ENCODE measurements around the gene TRMT112. TPM values are rescaled to one million over a fixed set of nuclear protein-coding genes. Genes with fewer than 3 reads are reported as not detected.

The TRMT112 gene
- total and polyA plus RNA-seq, 10 of the 15 experiments (the other 5 are each of a cell fraction or from before 2014, with no cell fraction given): 212 to 455 (median 308) TPM

- TF ChIP-seq BCLAF1 (IDR thresholded peaks at IDR 0.05) (no peak), BACH1 (IDR thresholded peaks at IDR 0.05; ENCODE audit: borderline replicate concordance) (peak; percentile 69; the same call in 1 of the 2 replicates), HDAC6 (IDR thresholded peaks at IDR 0.05; ENCODE audit: unreplicated experiment) (no peak), RBBP5 (conservative IDR thresholded peaks at IDR 0.05) (no peak), SP1 (IDR thresholded peaks at IDR 0.05; ENCODE audit: low read depth, low read length) (no peak), BCL11A (IDR thresholded peaks at IDR 0.05; ENCODE audit: low read depth, low read length) (no peak), CBX3 (IDR thresholded peaks at IDR 0.05; ENCODE audit: borderline replicate concordance, low read depth) (no peak), RCOR1 (conservative IDR thresholded peaks at IDR 0.05; ENCODE audit: low read depth, low read length) (0 out of 2 replicates have a peak, but pooled peaks have one; percentile 87), NR2C1 (IDR thresholded peaks at IDR 0.05) (peak; percentile 78), ZNF24 (IDR thresholded peaks at IDR 0.05) (no peak), CBFB (IDR thresholded peaks at IDR 0.05; ENCODE audit: low read depth) (no peak), SPI1 (IDR thresholded peaks at IDR 0.05; ENCODE audit: borderline replicate concordance, insufficient read depth, low read depth, low read length) (peak; percentile 33; the same call in 1 of the 2 replicates), ZSCAN29 (IDR thresholded peaks at IDR 0.05) (no peak), CREM (IDR thresholded peaks at IDR 0.05; ENCODE audit: low read depth) (peak; percentile 47; the same call in 1 of the 2 replicates), E2F4 (IDR thresholded peaks at IDR 0.05; ENCODE audit: low read depth, low read length) (no peak), HDAC2 (IDR thresholded peaks at IDR 0.05) (no peak), EGR1 (IDR thresholded peaks at IDR 0.05; ENCODE audit: borderline replicate concordance in 1 of 2, low read depth in 2 of 2, low read length in 2 of 2) (no peak), GATAD2B (conservative IDR thresholded peaks at IDR 0.05; ENCODE audit: low read depth) (peak; percentile 62), MXI1 (IDR thresholded peaks at IDR 0.05; ENCODE audit: low read depth, low read length) (peak; percentile 79; the same call in 1 of the 2 replicates), NFYA (IDR thresholded peaks at IDR 0.05; ENCODE audit: borderline replicate concordance, low read depth, low read length) (no peak), TBL1XR1 (IDR thresholded peaks at IDR 0.05; ENCODE audit: low read depth, low read length) (no peak)
- TF ChIP-seq, protein P1, sequence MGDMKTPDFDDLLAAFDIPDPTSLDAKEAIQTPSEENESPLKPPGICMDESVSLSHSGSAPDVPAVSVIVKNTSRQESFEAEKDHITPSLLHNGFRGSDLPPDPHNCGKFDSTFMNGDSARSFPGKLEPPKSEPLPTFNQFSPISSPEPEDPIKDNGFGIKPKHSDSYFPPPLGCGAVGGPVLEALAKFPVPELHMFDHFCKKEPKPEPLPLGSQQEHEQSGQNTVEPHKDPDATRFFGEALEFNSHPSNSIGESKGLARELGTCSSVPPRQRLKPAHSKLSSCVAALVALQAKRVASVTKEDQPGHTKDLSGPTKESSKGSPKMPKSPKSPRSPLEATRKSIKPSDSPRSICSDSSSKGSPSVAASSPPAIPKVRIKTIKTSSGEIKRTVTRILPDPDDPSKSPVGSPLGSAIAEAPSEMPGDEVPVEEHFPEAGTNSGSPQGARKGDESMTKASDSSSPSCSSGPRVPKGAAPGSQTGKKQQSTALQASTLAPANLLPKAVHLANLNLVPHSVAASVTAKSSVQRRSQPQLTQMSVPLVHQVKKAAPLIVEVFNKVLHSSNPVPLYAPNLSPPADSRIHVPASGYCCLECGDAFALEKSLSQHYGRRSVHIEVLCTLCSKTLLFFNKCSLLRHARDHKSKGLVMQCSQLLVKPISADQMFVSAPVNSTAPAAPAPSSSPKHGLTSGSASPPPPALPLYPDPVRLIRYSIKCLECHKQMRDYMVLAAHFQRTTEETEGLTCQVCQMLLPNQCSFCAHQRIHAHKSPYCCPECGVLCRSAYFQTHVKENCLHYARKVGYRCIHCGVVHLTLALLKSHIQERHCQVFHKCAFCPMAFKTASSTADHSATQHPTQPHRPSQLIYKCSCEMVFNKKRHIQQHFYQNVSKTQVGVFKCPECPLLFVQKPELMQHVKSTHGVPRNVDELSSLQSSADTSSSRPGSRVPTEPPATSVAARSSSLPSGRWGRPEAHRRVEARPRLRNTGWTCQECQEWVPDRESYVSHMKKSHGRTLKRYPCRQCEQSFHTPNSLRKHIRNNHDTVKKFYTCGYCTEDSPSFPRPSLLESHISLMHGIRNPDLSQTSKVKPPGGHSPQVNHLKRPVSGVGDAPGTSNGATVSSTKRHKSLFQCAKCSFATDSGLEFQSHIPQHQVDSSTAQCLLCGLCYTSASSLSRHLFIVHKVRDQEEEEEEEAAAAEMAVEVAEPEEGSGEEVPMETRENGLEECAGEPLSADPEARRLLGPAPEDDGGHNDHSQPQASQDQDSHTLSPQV (IDR thresholded peaks at IDR 0.05): no peak
- TF ChIP-seq, protein P2, sequence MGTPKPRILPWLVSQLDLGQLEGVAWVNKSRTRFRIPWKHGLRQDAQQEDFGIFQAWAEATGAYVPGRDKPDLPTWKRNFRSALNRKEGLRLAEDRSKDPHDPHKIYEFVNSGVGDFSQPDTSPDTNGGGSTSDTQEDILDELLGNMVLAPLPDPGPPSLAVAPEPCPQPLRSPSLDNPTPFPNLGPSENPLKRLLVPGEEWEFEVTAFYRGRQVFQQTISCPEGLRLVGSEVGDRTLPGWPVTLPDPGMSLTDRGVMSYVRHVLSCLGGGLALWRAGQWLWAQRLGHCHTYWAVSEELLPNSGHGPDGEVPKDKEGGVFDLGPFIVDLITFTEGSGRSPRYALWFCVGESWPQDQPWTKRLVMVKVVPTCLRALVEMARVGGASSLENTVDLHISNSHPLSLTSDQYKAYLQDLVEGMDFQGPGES (IDR thresholded peaks at IDR 0.05): no peak; the same call in 1 of the 2 replicates
Observed at GRCh38 chr11:64304316-64305072, 12.9 kb downstream of the TRMT112 start (continued).

All from GM12878 (cell line).